Measurements from ENCODE around the gene FGG.
"Not testable (repeated sequence)": the region's sequence is repeated elsewhere in the genome, so short reads cannot be mapped to it uniquely, and the experiment has no call there.

Gene FGG

DNA sequence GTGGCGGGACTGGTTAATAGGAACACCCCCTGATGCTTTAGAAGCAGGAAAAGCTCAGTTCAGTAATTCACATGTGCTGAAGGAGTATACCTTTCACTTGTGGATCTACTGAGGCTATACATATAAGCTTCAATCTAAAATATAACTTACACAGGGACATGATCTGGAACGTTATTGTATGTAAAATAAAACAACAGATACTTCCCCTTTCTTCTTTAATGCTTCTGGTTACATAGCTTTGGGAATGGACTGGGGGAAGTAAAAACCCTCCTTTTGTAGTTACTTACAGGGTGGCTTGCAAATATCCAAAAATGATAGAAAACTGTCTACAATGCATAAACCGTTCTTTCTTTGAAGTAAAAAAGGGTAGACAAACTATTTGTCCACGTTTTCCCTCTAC, 1.9 kb downstream of the FGG start:
- DNase-seq (ENCODE audit: low spot score) = no peak

DNA sequence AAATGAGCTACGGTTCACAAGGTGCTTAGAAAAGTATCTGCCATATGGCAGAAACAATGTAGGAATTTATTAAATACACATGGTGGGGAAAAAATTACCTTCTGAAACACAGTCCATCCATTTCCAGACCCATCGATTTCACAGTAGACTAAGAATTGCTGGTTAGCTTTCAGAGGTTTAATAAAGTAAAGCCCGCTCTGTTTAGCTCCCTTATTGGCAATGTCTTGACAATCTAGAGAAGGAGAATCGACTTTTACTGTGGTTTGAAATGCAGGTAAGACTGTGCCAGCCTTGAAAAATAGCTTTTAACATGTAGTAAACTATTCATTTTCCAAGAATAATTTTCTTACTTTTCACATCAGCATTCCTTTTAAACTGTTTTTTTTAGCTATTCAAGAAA, 2.9 kb downstream of the FGG start:
- no peak for DNase-seq (ENCODE audit: low spot score)

DNA sequence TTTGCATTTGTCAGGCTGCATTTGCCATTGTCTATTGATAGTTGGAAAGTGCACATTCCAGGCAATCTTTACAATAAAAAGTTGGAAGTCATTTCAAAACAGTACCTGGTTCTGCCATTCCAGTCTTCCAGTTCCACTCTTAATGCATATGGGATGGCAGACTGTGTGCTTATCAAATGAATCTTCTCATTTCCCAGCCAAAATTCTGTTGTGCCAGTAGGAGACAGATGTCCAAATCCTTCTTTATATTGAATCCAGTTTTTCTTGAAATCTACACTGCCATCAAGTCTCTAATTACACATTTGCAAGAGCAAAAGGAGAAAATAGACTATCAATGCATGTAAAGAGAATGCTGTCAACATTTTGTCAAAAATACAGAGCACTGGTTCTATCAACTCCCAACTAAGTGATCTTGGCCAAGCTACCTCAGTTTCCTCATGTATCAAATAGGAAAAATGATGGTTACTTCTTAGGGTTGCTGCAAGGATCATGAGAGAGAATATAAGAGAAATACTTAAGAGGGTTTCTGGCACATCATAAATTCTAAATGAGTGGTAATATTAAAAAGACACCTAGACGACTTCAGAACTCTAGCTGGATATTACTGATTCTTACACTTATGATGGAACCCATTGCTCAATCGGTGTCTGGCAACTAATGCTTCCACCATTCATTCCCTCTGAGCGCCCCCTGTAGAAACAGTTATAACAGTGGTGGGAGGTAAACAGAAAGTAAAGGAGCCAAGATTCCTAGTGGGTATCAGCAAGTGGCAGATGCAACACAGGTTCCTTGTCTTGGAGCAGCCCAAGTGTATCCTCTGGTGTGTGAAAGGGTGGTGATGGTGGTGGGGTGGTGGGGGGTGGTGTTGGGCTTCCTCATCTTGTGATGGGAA, 3.8 kb downstream of the FGG start:
- DNase-seq (ENCODE audit: low spot score) = no peak

DNA sequence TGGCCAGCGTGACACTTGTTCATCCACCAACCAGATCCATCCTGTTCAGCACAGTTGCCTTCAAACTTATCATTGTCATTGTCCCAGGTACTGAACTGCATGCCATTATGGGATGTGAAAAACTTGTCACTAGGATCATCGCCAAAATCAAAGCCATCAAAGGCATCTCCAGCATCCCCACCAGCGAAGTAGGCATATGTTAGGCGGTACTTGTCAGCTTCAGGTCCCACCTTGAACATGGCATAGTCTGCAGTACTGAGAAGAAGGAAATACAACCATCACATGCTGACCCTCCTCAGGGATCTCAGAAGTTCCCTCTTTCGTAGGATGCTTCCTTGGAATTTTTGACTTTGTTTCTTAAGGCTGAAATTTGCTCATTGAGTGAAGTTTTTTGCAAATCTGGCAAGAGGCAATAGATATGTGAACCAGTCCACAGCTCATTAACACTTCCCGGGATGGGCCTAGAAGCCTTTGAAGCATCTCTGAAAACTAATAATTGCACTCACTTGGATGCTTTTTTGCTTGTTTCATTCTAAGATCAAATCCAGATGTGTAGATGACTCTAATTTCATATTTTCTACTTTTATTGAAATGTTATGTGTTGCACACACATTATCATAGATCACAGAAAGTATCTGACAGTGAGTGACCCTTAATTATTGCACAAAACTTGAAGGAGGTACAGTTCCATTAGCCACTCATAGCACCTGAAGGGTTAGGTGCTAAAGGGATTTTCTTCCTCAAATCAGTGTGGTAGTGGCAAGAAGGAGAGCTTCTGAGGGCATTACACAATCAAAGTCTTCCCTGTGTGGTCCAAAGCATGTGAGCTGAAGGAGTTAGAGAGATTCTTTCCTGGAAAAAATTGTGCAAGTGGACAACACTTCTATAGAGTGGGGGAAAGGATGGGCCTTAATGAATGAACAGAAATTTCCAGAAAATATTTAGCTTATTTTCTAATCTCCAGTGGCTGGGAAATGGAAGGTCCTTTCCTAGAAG, 5.4 kb downstream of the FGG start:
- DNase-seq (ENCODE audit: low spot score) = no peak

DNA sequence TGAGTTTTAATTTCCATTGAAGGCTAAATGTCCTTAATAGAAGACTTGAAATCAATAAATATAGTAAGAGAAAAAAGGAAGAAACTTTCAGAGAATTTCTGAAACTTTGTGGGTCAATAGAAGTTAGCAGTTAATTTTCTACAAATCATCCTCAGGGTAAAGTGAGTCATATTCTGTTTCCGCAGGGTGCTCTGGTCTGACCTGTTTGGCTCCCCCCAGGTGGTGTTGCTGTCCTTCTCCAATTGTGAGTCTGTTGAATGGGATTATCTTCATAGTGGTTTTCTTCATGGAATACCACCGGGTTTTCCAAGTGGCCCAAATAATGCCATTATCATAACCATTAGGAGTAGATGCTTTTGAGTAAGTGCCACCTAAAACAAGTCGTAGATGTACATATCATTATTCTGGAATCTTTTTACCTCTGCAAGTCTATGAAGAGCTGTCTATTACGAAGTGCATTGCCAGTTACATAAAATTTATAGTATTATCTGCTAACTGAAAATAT, 7.7 kb downstream of the FGG start:
- DNase-seq (ENCODE audit: low spot score) = no peak

DNA sequence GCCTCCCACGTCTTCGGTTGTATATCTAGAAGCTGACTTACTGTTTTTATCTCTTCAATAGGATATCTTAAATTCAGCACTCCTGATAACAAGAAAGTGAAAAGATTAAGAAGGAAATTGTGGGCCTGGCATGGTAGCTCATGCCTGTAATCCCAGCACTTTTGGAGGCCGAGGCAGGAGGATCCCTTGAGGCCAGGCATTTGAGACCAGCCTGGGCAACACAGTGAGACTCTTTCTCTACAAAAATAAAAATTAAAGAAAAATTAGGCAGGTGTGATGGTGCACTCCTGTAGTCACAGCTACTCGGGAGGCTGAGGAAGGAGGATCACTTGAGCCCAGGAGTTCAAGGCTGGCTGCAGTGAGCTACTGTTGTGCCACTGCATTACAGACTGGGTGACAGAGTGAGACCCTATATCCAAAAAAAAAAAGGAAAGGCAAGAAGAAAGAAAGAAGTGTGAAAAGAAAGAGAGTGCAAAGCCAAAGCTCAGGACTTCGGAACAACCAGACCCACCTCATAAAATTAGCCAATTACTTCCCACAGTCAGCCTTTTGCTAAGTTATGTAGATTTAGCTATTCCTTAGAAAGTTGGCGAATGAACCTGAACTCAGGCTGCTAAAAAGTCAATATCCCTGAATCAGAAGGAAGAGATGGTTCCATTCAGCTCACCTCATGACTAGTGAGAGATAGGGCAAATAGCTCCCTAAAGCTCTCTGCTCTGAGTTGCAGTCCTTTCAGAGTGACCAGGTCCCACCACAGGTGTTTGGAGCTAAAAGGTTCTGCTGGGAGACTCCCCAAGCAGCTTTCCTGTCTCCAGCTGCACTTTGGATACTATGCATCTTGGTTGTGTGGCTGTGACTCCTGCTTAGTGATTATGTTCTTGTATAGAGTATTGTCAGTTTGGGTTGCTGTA, 9.2 kb downstream of the FGG start:
- no peak for DNase-seq (ENCODE audit: low spot score)

DNA sequence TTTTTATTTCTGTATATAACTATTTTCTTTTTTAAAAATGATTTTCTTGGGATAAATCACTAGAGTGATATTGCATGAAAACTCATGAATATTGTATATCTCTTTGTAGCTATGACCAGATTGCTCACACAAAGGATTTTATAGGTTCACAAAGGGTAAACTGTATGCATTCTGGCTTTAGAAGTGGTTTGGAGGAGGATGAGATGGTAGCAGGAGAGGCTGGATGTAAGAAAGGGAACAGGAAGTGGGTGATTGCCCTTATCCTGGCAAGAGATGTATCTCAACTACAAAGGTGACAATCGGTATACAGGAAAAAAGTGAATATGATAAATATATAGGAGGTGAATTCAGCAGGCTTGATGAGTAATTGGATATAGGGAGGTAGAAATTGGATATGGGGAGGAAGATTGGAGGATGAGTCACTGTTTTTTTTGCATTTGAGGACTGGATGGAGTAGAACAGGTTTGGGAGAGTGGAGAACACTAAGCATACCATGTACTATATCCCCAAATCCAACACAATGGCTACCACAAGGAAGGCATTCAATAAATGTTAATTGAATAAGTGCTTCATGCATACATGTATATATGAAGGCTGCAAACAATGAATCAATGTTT, 9.9 kb downstream of the FGG start:
- DNase-seq (ENCODE audit: low spot score) = no peak

DNA sequence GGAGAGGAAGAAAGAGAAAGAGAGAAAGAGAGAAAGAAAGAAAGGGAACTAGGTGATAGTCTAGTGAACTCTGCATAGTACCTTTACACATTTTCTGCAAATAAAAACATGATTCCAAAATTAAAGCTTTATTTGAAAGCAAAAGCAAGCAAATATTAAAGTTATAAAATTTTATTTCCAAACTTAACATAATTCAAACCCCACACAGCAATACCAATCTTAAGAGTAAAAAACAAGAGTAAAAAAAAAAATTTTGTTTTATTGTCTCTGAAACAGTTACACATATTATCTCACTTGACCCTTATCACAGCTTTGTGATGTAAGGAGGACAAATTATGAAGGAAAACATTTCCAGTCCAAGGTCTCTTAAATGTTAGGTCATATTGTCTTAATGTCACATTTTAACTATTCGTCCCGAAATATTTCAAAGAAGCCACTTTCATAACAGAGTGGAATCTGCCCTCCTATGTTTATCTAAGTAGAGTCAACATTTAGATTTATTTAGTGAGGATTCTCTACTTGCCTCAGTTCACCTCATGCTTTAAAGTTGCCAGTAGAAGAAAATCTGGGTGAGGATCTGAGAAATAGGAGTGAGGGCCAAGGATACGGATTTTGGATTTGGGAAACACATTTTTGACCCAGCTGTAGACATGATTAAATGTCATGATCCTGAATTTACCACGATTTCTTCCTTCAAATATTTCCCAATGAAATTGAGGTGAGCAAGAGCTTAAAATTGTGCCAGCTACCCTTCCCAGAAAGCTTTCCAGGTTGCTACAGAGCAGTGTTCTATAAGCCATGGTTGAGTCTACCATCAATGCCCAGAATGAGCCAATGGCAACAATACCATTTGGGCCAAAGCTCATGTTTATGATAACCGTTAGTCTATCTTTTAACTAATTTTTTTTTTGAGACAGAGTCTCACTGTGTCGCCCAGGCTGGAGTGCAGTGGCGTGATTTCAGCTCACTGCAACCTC, 14.4 kb downstream of the FGG start:
- no peak for DNase-seq (ENCODE audit: low spot score)

DNA sequence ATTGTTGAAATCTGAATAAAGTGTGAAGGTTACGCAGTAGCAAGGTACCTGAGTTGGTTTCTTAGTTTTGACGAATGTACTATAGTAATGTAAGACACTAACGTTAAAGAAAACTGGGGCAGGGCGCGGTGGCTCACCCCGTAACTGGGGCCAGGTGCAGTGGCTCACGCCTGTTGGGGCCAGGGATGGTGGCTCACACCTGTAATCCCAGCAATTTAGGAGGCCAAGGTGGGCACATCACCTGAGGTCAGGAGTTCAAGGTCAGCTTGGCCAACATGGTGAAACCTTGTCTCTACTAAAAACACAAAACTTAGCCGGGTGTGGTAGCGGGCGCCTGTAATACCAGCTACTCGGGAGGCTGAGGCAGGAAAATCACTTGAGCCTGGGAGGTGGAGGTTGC, 15.2 kb downstream of the FGG start:
- not testable (repeated sequence) for DNase-seq (ENCODE audit: low spot score)

DNA sequence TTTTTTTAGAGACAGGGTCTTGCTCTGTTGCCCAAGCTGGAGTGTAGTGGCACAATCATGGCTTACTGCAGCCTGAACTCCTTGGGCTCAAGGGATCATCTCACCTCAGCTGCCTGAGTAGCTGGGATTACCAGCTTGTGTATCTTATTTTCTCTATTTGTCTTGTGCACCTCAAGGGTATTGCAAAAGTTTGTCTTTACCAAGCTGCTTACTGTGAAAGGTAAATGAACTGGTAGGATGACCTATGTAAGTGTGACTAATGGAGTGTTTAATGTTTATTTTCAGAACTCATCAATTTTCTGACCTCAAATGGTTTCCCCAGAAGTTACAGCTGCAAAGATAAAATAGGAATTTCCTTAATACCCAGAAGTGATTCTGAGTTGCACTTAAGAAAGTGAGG, 16.6 kb downstream of the FGG start:
- no peak for DNase-seq (ENCODE audit: low spot score)

DNA sequence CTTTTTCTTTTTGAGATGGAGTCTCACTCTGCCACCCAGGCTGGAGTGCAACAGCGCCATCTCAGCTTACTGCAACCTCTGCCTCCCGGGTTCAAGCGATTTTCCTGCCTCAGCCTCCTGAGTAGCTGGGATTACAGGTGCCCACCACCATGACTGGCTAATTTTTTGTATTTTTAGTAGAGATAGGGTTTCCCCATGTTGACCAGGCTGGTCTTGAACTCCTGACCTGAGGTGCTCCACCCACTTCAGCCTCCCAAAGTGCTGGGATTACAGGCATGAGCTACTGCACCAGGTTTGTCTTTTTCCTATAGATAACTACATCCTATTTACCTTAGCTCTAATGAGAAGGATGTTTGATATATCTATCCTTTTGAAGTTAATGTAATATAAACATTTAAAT, 18.1 kb downstream of the FGG start:
- not testable (repeated sequence) for DNase-seq (ENCODE audit: low spot score)

DNA sequence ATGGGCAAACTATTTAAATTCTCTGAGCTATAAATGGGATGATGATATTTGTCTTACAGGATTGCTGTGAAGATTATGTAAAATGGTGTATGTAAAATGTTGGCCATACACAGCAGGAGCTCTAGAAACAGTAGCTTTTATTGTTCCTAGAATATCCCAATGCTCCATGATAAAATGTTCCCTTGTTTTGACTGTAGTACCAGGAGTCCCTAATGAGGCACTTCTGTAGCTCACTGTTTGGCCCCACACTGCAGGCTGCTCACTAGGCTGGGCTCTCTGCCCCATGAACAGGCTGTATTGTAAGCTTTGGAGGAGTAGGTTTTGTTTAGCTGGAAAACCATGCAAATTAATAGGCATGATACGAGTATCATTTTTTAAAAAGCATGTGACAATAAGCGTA, 18.6 kb downstream of the FGG start:
- DNase-seq (ENCODE audit: low spot score) = no peak

DNA sequence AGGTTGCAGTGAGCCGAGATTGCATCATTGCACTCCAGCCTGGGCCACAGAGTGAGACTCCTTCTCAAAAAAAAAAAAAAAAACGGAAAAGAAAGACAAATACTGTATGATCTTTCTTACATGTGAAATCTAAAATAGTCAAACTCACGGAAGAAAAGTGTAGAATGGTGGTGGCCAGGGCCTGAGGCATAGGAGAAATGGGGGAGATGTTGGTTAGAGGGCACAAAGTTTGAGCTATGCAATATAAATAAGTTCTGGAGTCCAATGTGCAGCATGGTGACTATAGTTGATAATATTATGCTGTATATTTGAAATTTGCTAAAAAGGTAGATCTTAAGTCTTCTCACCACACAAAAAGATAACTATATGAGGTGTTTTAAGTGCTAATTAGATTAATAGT, 20.6 kb downstream of the FGG start:
- no peak for DNase-seq (ENCODE audit: low spot score)

DNA sequence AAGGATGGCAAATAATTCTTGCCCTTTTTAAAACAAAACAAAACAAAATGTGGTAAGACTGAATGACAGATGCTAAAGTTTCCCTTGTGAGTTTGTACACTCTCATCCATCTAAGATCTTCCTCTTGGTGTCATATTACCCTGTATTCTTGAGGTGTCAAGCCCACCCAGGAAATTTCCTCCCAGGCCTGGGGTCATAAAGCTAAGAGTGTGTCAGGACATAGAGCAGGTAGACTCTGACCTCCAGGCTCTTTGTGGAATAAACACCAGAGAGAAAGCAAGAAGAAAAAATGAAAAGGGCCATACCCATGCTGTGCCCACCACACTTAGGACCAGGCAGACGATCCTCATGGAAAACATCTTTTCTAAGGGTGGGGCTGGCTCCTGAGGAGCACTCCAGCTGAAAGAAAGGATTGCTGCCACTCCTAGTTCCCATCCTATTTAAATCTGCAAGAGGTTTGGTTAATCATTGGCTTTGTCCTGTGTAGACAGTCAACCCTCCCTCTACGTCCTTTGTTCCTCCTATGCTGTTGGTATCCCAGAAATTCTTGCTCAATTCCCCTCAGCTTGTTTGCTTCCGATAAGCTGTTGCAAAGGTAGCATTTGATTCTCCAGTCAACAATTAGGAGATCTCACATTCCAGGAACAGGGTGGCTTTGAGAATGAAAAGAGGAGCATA, 22.0 kb downstream of the FGG start, which contains the start of gene FGA:
Gene FGA, minus strand, starts transcription at position 414 of the 678 bp plus-strand sequence. Its CDS starts 55 bp downstream, at position 359.
- no peak for DNase-seq (ENCODE audit: low spot score)

DNA sequence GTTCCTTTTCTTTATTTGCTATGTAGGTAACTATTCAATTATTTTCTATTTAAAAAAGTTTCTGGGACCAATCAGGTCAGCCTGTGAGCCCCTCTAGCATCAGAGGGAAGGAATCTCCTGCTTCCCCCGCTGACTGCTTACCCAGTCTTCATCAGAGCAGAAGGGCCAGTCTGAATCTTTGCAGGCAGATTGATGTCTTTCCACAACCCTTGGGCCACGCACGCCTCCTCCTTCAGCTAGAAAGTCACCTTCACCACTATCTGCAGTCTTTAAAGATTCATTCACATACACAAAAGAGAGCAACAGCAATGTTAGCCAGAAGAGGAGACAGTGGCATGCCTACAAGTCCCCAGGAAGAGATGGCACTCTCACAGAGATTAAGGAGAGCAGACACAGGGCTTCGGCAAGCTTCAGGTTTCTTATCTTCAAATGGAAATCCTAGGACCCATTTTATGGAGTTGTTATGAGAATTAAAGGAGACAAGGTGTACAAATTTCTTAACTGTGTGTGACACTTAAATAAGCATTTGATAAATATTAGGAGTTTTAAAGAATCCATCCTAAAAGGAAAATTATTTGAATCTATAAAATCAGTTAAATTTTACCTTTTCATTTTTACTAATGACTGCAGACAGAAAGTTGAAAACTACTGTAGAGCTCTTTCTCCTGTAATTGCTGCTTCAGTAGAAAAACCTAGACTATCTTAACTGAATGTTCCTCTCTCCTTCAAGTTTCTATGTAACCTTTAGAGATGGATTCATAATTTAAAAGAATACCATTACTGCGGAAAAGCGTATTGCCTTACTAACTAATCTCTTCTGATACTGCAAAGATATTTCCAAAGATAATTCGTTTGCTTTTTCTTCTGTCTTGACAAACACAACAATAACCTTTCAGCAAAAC, 22.9 kb downstream of the FGG start:
- DNase-seq (ENCODE audit: low spot score) = no peak

DNA sequence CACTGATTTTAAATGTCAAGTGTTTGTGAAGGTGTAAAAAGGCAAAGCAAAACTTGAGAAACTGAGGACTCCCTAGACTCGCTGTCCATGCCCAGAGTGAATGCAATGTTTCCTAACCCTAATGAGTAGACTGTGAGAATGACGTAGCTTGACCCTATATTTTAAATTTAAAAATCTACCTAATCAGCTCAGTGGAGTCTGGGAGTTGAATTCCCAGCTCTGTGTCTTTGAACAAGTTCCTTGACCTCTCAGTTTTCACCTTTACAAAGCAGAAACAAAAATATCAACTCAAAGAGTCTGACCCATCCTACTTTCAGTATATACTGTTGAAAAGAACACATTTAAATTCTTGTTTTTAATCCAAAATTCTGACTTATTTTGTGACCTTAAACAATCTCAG, 24.3 kb downstream of the FGG start:
- no peak for DNase-seq (ENCODE audit: low spot score)

DNA sequence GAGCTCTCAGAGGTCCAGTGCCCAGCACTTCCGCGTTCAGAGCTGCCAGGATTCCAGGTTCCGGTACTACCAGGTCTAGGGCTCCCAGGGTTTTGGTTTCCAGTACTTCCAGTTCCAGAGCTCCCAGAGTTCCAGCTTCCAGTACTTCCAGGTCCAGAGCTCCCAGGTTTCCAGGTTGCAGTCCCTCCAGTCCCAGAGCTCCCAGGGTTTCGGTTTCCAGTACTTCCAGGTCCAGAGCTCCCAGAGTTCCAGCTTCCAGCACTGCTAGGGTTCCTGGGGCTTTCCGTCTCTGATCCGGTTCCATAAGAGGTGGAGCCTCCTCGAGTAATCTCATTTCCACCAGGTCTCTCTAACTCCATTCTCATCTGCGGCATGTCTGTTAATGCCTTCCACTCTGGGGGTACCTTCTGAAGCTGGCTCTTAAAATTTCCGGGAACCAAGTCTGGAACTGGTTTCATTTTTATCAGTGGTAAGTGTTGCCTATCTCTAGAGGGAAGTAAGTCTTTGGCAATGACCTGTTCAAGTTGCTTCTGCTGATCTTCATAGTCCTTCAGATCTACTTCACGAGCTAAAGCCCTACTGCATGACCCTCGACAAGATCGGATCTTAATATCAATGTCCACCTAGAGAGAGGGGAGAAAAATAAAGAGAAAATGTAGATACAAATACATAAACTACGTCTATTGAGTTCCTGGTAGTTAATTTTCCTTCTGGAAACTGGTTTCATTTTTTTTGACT, 26.0 kb downstream of the FGG start:
- no peak for DNase-seq (ENCODE audit: low spot score)
